Bronchial epithelial cell (primary cell): ENCODE results near the gene EYA3. TPM values are rescaled to one million over a fixed set of nuclear protein-coding genes. Genes with fewer than 3 reads are reported as not detected.

Experiments
- DNase-seq: peaks from one replicate; pipeline ENCODE4 v3.0.0-alpha.2; 2010; ENCODE audit warnings: low read depth
- FAIRE-seq: peaks from 2 replicates; lab custom pipeline; 2011; peaks lifted over from hg19 to GRCh38; lab: Jason Lieb, UNC
- H3K27me3 ChIP-seq: 2 replicates; pipeline ENCODE4 v1.5.1; 2011; ENCODE audit warnings: low read length; ENCODE audit not compliant: control insufficient read depth, insufficient read depth
- H3K36me3 ChIP-seq: 2 replicates; pipeline ENCODE4 v1.5.1; 2011; ENCODE audit warnings: low read length; ENCODE audit not compliant: control insufficient read depth, insufficient read depth
- H3K4me3 ChIP-seq: 2 replicates; pipeline ENCODE4 v1.5.1; 2011; ENCODE audit warnings: mild to moderate bottlenecking, low read depth, low read length, control low read depth
- total RNA-seq: library from RNA; depleted of rRNA; stranded (reverse); fragments of >200 nt; gene quantifications from 2 replicates; pipeline ENCODE4 v1.2.1, GENCODE V29; 2014
- TF ChIP-seq, protein P1 (sequence below): IDR thresholded peaks from 2 replicates; pipeline ENCODE4 v1.5.1; 2011; ENCODE audit warnings: mild to moderate bottlenecking, moderate library complexity, low read length, control low read depth, inconsistent platforms; ENCODE audit not compliant: insufficient read depth, severe bottlenecking

Gene EYA3
- total RNA-seq, 1 donor from 2014 or later: 7.1 TPM

DNA sequence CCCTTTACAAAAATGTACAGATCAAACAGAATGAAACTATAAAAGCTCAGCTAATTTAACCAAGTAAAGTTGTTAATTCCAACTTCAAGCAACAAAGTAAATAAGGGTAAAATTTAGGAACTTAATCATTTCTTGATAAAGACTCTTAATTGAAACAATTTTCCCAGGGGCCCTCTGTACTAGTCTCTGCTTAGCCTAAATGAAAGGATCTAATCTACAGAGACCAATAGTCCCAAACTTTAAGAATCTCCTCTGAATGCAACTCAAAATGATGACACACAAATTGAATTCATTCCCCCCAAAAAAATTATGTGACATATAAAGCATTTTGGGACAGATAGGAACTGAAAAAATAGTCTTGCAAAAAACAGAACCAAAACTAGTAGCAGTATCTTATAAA is 16.6 kb downstream of the EYA3 start:
- Histone ChIP-seq H3K36me3 (no peaks in the 10 kb centered on the region), H3K4me3 (no peak overlapping the region), H3K27me3 (no peaks in the 10 kb centered on the region)
- DNase-seq (no peak), FAIRE-seq (no peak)
- TF ChIP-seq, protein P1, sequence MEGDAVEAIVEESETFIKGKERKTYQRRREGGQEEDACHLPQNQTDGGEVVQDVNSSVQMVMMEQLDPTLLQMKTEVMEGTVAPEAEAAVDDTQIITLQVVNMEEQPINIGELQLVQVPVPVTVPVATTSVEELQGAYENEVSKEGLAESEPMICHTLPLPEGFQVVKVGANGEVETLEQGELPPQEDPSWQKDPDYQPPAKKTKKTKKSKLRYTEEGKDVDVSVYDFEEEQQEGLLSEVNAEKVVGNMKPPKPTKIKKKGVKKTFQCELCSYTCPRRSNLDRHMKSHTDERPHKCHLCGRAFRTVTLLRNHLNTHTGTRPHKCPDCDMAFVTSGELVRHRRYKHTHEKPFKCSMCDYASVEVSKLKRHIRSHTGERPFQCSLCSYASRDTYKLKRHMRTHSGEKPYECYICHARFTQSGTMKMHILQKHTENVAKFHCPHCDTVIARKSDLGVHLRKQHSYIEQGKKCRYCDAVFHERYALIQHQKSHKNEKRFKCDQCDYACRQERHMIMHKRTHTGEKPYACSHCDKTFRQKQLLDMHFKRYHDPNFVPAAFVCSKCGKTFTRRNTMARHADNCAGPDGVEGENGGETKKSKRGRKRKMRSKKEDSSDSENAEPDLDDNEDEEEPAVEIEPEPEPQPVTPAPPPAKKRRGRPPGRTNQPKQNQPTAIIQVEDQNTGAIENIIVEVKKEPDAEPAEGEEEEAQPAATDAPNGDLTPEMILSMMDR: no peak

GRCh38 chr1:28070725-28071593 is 17.5 kb downstream of the EYA3 start:
- TF ChIP-seq, protein P1: no peak
- no peaks in the 10 kb centered on the region for H3K36me3 ChIP-seq
- DNase-seq (no peak), FAIRE-seq (no peak)
- no peaks in the 10 kb centered on the region for H3K27me3 ChIP-seq
- H3K4me3 ChIP-seq: no peak overlapping the region

DNA sequence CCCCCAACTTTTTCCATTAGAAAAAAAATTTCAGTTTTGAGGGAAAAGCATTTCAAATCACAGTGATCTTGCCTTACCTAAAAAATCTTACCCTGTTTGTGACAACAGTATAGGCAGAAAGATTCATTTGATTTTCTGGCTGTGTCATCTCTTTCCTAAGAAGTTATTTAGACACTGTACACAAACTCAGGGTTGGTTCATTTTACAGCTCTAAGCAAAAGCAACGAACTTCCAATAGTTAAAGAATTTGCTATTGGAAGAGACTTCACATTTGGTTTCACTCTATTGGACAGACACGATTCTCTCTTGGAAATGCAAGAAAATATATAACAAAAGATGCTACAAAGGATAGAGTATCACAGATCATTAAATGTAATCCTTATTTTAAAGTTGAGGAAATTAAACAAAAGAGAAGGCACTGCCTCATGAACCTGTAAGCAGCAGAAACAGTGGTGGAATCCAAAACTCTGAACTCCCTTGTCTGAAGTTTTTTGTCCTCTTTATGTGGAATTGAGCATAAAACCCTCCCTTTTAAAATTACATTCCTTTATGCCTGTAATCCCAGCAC is 20.8 kb downstream of the EYA3 start:
- DNase-seq (peak; percentile 13), FAIRE-seq (no peak)
- TF ChIP-seq, protein P1: no peak
- H3K27me3 ChIP-seq: no peaks in the 10 kb centered on the region
- H3K4me3 ChIP-seq: no peak overlapping the region
- no peaks in the 10 kb centered on the region for H3K36me3 ChIP-seq

- DNase-seq (peak; percentile 34), FAIRE-seq (no peak)
- H3K4me3 ChIP-seq: no peak overlapping the region
- TF ChIP-seq, protein P1: no peak
- H3K36me3 ChIP-seq: no peaks in the 10 kb centered on the region
- no peaks in the 10 kb centered on the region for H3K27me3 ChIP-seq
Observed at GRCh38 chr1:28066393-28067154, 21.8 kb downstream of the EYA3 start.

DNA sequence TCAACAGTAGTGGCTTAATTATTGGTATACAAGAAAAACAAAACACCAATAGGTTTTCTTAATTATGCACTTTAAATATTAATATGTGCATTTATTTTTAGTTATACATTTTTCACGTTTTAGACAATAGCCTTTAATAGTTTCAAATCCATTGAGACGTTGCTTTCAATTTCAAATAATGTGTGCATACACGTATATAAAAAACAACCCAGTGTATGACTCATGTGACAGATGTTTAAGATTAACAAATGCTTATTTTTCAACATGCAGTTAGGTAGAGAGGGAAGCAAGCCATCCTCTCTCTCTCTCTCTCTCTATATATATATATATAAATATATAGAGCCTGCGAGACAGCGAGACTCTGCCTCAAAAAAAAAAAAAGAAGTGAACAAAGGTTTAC is 24.3 kb downstream of the EYA3 start:
- H3K36me3 ChIP-seq: no peaks in the 10 kb centered on the region
- no peak overlapping the region for H3K4me3 ChIP-seq

More for the DNA sequence above, 24.3 kb downstream of the EYA3 start:
- FAIRE-seq (no peak), DNase-seq (peak; percentile 79)
- TF ChIP-seq, protein P1: no peak
- H3K27me3 ChIP-seq: no peaks in the 10 kb centered on the region
